Measurements from ENCODE around the gene PIEZO1.
A peak's percentile ranks its signal among the peaks of the same experiment; 100 is the strongest.
"Not testable (repeated sequence)": the region's sequence is repeated elsewhere in the genome, so short reads cannot be mapped to it uniquely, and the experiment has no call there.

PIEZO1 gene

GRCh38 chr16:88803264-88803987, 18.4 kb upstream of the PIEZO1 start, which contains the start of gene CDT1:
TSS of gene CDT1 (plus strand) at chr16:88803789. CDS start at chr16:88803832, 43 bp downstream.
- DNase-seq: peak; percentile 19

DNA sequence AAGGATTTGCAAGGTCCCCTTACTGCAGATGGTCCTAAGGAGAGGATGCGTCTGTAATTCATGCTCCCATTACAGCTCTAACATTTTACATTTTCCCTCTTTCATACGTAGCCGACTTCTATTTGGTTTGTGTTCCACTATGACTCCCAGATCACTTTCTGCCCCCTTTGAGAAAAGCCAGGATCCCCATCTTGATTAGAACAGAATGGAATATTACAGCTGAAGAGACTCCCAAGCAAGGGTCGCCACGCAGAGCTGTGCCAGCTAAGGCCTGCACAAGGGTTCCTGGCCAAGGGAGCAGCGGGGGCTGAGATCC, 15.2 kb upstream of the PIEZO1 start:
- DNase-seq: no peak

- DNase-seq: no peak
Observed at GRCh38 chr16:88799569-88800276, 14.7 kb upstream of the PIEZO1 start.

- peak; percentile 74 for DNase-seq
Observed at GRCh38 chr16:88798772-88799455, 13.9 kb upstream of the PIEZO1 start.

DNA sequence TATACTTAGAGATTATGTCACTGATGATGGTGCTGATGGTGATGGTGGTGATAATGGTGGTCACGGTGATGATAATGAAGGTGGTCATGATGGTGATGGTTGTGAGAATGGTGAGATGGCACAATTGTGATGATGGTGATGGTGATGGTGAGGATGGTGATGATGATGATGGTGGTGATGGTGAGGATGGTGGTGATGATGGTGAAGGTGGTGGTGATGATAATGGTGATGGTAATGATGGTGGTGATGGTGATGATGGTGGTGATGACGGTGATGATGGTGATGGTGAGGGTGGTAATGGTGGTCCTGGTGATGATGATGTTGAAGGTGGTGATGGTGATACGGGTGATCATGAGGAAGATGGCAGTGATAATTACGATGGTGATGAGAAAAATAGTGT, 13.1 kb upstream of the PIEZO1 start:
- no peak for DNase-seq

- no peak for DNase-seq
Observed at GRCh38 chr16:88796278-88796677, 11.3 kb upstream of the PIEZO1 start.

DNA sequence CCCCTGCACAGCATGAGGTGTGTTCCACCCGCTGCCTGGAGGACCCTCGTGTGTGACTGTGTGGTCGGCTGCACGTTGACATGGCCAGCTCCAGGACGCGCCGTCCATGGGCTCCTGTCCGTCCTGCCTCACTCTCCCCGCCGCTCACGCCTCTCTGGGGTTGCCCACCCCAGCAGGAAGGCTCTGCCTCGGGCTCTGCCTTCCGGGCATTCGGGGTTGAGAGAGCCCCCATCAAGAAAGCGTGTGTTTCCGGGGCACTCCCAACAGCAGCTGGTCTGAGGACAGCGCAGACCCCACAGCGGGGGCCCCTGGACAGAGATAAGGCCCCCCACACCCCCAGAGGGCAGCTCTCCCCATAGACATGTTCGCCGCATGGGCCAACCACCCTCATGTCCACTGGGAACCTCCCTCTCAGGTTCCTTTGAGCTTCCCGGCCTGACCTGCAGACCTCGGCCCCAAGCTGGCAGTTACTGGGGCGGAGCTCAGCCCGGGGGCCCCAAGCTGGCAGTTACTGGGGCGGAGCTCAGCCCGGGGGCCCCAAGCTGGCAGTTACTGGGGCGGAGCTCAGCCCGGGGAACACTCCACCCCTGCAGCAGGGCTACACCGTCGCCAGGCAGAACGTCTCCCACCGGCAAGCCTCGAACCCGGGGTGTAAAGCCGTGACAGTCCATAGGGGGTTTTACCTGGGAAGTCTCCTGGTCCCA, 8.4 kb upstream of the PIEZO1 start:
- no peak for DNase-seq

DNA sequence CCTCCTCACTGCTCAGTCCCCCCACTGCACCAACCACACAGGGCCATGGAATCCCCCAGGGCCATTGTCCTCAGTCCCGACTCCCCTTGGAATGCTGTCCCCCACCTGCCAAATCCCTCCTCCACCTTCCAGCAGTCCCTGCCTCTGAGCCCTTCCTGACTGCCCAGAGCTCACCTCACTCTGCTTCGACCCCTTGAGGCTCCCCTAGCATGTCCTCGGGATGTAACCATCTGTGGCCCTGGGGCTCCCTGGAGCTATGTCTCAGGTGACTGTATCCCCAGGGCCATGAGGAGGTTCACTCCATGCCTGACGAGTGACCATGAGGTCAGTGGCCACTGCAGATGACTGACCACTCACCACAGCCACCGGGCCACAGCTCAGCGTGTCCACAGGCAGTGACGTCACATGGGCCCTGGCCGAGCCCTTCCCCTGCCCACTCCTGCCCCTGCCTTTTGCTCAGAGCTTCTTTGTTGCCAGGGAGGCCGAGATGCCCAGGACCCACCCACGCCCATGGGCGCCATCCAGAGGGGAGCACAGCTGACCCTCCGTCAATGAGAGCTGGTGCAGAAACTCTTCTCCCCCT, 7.7 kb upstream of the PIEZO1 start:
- no peak for DNase-seq

DNA sequence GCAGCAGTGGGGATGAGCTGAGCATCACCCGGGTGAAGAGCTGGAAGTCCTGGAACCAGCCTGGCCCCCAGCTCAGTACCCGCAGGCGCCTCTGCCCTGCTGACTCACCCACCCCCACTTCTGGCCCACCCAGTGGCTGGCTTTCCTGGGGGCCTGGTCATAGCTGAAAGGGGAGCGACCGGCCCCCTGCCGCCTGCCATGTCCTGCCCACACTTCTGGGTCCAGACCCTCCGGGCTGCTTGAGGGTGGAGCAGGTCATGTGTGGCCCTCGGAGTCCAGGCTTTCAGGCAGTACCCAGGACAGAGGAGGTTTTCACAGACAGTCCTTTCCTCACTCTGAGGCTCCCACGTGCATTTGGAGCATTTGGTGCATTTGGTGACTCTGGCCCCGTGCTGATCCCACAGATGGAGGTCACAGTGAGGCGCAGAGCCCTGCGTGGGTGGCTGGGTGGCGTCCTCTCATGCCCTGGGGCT, 7.1 kb upstream of the PIEZO1 start:
- DNase-seq: no peak

DNA sequence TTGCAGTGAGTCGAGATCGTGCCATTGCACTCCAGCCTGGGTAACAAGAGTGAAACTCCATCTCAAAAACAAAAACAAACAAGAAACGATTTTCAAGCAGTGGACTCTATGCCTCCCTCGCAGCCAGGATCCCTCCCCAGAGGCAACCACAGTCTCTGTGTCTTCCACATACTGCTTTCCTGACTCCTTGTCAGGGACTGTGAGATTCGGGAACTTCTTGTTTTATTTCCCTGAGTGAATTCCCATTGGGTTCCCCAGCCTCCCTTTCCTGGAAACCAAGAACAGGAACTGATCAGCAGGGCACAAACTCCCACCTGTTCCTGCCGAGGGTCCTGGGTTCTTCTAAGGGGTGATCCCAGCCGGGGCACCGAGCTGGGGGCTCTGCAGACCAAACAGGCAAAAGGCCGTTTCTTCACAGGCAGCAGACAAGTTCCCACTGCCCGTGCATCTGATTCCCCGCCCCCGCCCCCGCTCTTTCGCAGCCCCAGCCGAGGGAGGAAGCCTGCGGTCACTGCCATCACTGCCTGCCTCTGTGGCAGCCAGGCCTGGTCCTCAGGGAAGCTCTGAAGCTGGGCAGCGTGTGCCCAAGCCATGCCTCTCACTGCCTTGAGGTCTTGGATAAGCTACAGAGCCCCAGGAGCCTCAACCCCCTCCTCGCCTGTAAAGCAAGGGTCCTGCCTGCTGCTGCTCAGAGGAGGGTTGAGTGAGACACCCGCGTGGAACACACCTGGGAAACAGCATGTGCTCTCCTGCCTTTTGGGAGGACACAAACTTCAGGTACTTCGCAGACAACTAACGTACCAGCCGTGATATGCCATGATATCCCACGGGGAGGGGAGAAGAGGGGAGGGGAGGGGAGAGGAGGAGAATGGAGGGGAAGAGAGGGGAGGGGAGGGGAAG, 5.5 kb upstream of the PIEZO1 start:
- no peak for DNase-seq

DNA sequence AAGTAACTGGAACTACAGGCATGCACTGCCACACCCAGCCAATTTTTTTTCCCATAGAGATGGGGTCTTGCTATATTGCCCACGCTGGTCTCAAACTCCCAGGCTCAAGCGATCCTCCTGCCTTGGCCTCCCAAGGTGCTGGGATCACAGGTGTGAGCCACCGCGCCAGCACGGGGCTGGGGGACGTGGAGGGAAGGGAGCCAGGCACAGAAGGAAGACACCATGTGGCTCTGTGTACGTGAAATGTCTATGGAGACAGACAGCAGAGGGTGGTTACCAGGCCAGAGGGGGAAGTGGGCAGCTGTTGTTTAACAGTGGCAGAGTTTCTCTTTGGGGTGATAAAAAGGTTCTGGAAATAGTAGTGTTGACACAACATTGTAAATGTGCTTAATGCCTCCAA, 4.6 kb upstream of the PIEZO1 start:
- DNase-seq: no peak

GRCh38 chr16:88788749-88789148, 3.7 kb upstream of the PIEZO1 start:
- DNase-seq: not testable (repeated sequence)

DNA sequence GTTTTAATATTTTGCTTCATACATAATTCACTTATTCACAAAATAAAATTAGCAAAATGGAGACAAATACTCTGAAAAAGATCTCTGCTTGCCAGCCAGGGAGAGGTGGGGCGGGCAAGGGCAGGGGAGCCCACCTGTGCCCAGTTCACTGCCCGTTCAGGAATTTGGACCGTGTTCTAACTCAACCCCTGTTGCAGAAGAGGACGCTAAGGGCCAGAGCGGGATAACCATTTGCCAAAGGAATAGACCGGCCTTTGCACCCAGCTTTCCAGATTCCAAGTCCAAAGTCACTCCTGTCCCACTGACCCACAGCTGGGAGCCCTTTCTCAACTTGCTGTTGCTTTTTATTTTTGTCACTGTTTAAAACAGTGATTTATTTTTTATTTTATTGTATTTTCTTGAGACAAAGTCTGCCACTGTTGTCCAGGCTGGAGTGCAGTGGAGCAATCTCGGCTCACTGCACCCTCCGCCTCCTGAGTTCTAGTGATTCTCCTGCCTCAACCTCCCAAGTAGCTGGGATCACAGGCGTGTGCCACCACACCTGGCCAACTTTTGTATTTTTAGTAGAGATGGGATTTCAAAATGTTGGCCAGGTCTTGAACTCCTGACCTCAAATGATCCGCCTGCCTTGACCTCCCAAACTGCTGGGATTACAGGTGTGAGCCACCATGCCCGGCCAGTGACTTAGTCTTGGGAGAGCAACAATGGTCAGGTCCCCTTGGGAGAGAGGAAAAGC, 2.7 kb upstream of the PIEZO1 start:
- no peak for DNase-seq

DNA sequence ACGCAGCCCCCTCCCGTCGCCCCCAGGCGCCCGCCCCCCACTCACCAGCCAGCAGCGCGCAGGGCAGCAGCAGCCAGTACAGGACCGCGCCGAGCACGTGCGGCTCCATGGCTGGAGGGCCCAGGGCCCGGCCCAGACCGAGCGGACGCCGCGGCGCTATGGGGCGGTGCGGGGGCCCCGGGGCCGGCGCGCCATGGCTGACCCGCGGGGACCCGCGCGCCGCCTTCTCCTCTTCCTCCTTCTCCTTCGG, 239 bp downstream of the PIEZO1 start:
- DNase-seq: no peak

DNA sequence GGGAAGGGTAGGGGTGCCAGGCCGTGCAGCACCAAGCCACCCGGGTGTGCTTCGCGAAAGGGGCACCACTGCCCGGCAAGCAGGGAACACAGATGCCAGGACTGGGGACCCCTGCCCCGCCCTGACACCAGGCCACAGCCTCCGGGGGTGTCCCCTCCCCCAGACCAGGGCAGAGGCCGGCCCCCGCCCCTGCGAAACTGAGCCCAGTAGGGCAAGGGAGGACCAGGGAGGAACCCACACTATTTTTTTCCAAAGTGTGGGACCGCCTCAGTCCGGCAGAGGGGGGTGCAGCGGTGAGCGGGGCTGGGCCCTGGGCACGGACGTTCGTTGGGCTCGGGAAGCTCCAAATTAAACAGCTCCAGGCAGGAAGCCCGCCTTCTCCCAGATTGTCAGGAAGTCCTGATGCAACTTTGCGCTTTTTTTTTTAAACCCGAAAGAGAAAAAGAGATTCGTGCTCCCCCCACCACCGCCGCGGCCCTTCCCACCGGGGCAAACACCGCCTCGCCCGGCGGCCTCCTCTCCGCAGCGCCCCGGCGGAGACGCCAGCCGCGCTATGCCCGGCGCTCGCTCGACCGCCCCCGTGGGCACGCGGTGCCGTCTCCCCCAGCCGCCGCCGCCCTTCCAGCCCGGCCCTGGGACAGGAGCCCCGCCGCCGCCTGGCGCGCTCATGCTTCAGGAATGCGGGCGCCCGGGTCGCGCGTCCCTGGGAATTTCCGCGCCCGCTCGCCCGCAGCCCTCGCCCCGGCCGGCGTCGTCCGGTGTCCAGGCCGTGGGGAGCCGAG, 755 bp downstream of the PIEZO1 start:
- DNase-seq: no peak

DNA sequence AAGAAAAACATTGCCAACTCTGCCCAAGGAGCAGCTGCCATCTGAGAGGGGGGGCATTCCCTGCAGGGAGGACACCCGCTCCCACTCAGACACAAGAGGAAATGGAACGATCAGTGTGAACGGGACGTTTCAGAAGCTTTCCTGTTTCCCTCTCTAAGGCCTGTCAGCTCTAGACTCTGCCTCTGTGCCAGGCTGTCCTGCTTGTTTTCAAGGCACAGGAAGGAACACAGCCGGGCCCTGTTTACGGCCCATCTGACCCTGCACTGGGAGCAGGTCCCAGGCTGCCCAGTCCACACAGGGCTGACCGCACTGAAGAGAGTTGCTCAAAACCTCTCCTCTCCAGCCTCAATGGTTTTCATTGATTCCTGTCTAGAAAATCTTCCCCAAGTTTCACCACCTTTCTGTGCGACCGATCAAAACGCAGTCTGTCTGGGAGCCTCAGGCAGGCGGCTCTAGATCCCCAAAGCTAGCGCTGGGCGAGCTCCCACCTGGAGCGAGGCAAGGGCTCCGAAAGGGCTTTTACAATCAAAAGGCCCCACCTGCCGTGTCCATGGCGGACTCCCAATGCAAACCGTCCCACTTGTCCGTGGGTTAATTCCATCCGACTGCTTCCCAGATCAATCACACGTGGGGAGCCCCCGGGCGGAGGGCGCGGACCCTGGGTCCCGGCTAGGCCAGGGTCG, 1.5 kb downstream of the PIEZO1 start:
- DNase-seq: no peak

- DNase-seq: no peak
Observed at GRCh38 chr16:88782454-88783390, 2.3 kb downstream of the PIEZO1 start.

DNA sequence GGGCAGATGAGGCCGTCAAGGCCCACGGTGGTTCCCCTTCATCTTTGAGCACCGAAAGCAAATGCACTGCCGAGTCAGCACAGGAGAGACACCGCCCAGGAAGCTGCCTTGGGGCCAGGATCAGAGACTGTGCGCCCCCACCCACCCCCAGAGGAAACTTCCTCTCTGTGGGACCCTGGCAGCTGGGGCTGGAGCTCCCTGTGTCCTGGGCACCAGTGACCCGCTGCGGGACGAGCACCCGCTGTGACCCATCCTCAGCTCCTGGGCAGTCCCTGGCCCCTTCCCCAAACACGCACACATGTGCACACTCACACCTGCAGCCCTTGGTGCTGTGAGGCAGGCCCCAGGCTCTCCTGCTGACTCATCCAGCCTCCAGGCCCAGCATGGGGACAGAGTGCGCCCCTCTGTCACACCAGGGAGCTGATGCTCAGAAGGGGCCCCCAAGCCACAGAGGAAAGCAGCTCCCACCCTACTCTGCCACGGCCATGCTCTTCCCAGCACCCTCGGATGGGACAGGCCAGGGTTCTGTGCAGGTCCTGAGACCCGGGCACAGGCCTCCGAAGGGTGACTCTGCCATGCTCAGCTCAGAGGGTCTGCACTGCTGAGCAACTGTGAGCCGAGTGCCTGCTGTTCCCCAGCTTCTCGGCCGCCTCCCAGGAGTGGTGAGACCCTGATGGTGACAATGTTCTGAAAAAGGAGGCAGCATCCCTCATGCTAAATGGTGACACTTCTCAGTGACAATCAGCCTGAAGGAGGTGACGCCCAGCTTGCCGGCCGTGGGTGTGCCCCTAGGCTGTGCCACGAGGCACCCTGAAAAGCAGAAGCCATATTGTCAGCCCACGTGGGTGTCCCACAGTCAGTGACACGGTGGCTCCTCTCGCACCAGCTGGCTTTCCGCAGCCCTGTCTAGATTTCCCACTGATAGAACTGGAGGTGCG, 3.6 kb downstream of the PIEZO1 start:
- DNase-seq: no peak
